Stimulated activated naive CD4-positive, alpha-beta T cell (primary cell): Measurements from ENCODE around the gene PPP1R2B.
"Not testable (repeated sequence)": the region's sequence is repeated elsewhere in the genome, so short reads cannot be mapped to it uniquely, and the experiment has no call there.

Experiments used
- DNase-seq, 6 experiments: peaks; one replicate each; lab custom pipeline; 2025; lab: John Stamatoyannopoulos, UW

Gene PPP1R2B

DNA sequence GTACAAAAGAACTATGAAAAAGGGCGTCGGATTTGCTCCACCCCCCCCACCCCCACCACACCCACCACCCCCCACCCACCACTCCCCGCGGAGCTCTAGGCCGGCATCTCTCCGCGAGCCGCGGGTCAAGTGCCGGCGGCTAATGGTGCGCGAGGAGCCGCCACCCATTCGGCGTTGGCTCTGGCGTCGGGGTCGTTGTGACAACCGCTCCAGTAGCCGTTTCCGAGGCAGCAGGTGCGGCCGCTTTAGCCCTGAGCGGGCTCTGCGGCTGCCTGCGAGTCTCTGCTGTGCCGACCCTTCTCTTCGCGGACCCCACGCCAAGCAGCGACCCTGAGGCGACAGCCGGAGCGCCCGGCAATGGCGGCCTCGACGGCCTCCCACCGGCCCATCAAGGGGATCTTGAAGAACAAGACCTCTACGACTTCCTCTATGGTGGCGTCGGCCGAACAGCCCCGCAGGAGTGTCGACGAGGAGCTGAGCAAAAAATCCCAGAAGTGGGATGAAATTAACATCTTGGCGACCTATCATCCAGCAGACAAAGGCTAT lies at the start of gene PPP1R2B:
PPP1R2B (plus strand) TSS at position 90 of the 546 bp plus-strand sequence; CDS start at position 358, 268 bp downstream.
- DNase-seq, result no peak

DNA sequence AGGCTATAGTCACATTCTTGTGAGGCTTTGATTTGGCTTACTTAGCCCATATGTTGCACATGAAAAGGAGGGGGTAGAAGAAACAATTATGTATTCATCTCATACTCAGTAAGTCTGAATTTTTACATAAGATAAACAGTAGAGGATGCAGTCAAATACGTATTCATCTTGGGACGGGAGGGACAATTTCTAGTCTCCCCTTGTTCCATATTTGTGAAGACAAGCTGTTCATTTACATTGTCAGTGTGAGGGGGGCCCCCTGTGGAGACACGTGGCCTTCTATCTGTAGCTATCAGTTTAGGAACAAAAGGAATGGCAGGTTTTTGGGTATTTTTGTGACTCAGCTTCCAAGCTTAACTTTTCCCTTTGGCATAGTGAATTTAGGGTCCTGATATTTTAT lies 49.2 kb upstream of the PPP1R2B start:
- DNase-seq, result no peak

DNA sequence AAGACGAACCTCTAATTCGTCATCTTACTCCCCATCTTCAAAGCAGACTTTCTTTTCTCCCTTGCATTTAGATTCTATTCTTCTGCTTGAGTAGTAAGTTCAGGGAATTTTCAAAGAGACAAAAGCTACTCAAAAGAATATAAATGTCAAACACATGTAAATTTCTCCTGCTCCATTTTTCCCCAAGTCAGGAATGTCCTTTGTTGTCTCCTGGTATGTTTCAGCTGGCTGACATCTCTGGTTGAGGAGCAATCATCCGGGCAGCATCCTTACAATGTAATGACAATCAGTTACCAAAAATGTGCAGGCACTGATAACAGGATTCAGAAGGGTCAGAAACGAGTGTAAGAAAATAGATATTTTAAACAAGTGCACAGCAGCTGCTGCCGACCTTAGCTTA lies 47.6 kb upstream of the PPP1R2B start:
- no peak for DNase-seq

- DNase-seq, result no peak
Observed at GRCh38 chr5:156803404-156803803, 46.7 kb upstream of the PPP1R2B start.

GRCh38 chr5:156812959-156813358 lies 37.1 kb upstream of the PPP1R2B start:
- no peak for DNase-seq

DNA sequence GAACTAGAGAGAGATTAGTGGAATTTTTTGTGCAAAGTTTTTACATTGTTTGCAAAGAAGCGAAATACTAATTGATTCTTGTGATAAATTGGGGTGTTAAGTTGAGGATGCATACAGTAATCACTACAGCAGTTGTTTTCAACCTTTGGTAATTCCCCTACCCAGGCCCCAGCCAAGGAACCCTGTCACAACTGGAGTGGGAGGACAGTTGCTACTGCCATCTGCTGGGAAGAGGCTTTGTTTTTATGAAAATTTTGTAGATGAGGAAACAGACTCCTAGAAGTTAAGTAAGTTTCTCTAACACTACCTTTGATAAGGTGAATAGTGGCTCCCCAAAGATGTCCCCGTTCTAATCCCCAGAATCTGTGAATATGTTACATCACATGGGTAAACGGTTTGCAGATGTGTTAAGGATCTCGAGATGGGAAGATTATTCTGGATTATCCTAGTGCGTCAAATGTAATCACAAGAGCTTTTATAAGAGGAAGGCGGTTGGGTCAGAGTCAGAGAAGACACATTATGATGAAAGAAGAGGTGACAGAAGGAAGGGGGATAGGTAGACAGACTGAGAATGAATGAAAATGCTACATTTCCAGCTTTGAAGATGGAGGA lies 34.0 kb upstream of the PPP1R2B start:
- DNase-seq, result no peak

GRCh38 chr5:156819537-156819936 lies 30.6 kb upstream of the PPP1R2B start:
- DNase-seq, result no peak

GRCh38 chr5:156819967-156820581 lies 30.0 kb upstream of the PPP1R2B start:
- DNase-seq, result no peak

DNA sequence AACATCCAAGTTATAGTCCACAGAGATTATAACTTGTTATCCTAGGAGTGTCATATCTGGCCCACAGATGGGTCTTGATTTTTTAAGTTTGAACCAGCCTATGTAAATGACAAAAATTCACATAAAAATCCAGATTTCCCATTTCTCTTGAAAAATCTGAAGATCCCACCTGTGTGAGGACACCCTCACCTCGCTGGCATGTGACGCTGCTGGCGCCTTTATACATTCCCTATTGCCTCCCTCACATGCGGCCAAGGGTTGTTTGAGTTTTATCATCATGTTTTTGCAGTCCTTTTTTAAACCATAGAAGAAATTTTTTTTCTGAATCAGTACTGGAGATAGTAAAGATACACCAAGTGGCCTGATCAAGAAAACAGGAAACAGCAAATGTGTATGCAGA lies 25.9 kb upstream of the PPP1R2B start:
- no peak for DNase-seq

DNA sequence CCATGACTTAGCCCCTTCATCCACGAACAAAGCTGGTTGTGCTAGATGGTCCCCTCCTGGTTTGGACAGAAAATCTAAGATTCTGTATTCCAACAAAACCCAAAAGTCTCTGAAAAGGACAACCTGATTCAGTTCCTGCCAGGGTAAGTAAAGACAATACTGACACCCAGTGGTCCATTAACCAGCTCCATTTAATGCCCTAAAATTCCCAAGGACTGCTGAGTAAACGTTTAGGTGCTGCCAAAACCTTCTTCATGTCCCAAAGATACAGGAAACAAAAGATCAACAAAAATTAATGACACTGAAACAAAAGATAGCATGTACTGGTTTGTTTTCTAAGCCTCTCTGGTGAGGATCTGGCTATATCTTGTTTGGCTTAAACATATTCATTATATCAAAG lies 25.3 kb upstream of the PPP1R2B start:
- DNase-seq, result no peak

GRCh38 chr5:156825688-156826087 lies 24.4 kb upstream of the PPP1R2B start:
- no peak for DNase-seq

DNA sequence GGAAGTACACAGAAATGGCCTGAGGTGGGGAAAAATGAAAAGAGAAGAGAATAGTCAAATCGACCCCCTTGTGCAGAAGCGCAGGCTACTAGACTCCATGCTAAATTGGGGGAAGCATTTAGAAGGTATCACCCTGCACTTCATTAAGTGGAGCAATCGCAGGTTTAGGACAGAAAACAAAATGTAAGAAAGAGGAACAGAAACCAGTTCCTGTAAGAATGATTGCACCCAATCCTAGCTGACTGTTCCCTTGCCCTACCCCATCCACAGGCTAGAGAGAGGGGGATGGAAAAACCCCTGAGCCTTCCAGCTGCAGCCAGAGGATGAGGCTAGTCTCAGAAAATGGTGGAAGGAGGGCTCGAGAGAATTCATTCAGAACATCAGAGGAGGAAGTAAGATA lies 23.9 kb upstream of the PPP1R2B start:
- DNase-seq, result no peak

- DNase-seq, result no peak
Observed at GRCh38 chr5:156834916-156835315, 15.2 kb upstream of the PPP1R2B start.

DNA sequence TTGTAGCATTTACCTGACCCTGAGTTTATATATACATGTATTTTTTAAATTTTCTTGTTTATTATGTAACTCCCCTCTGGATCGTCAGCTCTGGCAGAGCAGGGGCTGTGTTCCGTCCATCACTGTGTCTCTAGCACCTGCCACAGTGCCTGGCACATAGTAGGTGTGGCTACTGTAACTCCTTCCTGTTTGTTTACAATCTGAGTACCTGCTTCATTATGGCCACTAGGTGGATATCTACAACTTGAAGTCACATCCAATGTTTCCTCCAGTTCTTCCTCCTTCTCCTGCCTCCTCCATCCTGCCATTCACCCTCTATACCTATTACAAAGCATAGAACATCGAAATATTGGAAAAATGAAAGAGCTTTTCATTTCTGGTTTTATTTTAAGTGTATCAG lies 14.2 kb upstream of the PPP1R2B start:
- DNase-seq, result no peak

GRCh38 chr5:156836846-156837245 lies 13.2 kb upstream of the PPP1R2B start:
- no peak for DNase-seq

DNA sequence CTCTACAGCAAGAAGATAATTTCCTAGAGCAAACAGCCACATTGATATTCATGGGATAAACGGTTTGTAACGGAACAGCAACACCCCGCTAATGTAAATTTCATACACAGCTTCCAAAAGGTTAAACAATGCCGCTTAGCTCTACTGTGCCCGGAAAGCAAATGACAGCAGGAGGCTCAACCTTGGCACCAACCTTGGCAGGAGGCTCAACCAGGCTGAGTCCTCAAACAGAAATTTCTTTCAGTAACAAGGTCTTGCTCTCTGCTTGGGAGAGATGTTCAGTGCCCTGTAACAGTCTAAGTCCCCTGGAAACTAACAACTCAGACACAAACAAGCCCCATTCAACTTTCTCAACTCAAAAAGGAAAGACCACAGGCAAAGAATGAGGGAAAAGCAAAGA lies 11.1 kb upstream of the PPP1R2B start:
- no peak for DNase-seq

- no peak for DNase-seq
Observed at GRCh38 chr5:156841737-156842136, 8.4 kb upstream of the PPP1R2B start.

GRCh38 chr5:156846914-156847313 lies 3.2 kb upstream of the PPP1R2B start:
- no peak for DNase-seq

GRCh38 chr5:156848447-156848846 lies 1.6 kb upstream of the PPP1R2B start:
- not testable (repeated sequence) for DNase-seq

DNA sequence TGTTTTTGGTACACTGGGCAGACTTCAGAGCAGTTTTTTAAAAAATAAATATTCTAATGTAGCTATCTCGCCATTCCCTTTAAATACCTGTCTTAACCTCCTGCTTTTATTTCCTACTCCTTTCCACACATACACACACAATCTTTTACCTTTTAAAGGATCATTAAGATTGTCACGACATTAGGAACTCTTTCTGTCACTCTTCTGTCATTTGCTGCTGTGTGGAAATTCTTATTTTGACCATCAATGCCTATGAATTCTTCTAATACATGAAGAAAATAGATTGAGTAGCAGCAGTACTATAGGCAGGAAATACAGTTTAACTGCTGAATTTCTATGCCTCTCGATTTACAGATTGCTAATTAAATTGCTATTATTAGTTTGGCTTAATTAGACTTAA lies 1.8 kb downstream of the PPP1R2B start:
- DNase-seq, result no peak

DNA sequence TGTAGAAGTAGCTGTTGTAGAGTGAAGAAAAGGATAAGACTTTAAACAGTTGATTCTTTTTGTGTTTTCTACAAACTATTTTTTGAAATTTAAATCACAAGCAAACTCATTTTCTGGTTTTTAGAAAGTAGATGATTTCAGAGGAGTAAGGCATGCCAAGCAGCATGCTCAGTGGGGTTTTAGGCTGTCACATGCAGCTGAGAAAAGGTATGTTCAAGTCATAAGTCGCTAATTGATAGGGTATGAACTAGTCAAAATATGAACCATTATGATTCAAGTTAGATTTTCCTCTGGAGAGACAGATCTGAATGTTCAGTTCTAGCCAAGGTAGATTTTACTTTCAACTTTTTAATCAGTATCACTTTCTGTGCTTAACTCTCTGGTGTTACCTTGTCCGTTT lies 3.0 kb downstream of the PPP1R2B start:
- not testable (repeated sequence) for DNase-seq

GRCh38 chr5:156865427-156865826 lies 15.3 kb downstream of the PPP1R2B start:
- DNase-seq, result no peak

DNA sequence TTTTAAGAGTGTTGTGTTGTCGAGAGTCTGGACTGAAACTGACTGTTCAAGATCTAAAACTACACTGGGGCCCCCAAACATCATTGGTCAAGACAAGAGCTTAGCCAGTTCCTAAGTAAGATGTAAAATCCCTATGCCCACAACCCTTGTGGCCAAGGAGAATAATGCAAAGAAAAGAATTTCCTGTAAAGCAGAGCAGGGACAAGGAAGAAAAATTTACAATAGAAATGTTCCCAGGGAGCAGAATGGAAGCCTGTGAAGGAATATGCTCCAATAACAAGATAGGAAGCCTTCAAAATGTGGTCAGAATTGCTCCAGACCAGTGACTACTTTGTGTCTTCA lies 20.4 kb downstream of the PPP1R2B start:
- DNase-seq, result no peak

DNA sequence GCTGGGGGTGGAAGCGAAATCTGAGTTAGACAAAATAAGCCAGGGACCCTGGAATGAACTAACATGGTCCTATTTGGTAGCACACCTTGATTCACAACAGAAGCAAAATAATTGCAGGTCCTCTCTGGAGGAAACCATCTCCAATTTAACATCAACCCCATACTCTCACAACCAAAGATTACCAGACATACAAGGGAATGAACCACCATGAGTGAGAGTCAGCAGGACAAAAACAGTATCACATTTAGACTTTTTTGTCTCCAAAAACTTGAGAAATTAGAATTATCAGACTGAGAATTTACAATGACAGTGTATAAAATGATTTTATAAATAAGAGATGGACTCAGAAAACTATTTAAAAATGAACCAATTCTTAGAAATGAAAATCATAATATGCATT lies 21.1 kb downstream of the PPP1R2B start:
- DNase-seq, result no peak
